Panc1 (cell line): ENCODE measurements around the gene HUS1B. TPM values are rescaled to one million over a fixed set of nuclear protein-coding genes. Genes with fewer than 3 reads are reported as not detected.

Source experiments
- ATAC-seq: fragments of 200-7000 bp; cut with Tn5 transposase; 2 replicates; pipeline ENCODE4 v1.9.1; 2020; ENCODE audit warnings: mild to moderate bottlenecking, moderate library complexity
- BruUV-seq: library from RNA; stranded (reverse); fragments of 400-500 nt; replicated peaks from 2 replicates; lab custom pipeline; 2021; lab: Mats Ljungman, UMichigan
- CTCF ChIA-PET: fragments of 300-600 bp; sonication (Branson Sonifier 250); formaldehyde crosslinking; loops from one replicate; lab custom pipeline; 2022; ENCODE audit warnings: antibody characterized with exemption; lab: Charles Lee
- POLR2A ChIA-PET: fragments of 300-600 bp; sonication (Branson Sonifier 250); formaldehyde crosslinking; loops from one replicate; lab custom pipeline; 2022; ENCODE audit warnings: antibody characterized with exemption; lab: Charles Lee
- DNase-seq: peaks from one replicate; pipeline ENCODE4 v3.0.0-alpha.2; 2010; ENCODE audit warnings: low read depth, low spot score
- H3K27ac ChIP-seq: 2 replicates; pipeline ENCODE4 v1.5.1; 2011; ENCODE audit warnings: mild to moderate bottlenecking, low read length, inconsistent platforms
- H3K27me3 ChIP-seq: fragments of 200-500 bp; sonication (Bioruptor generic); 2 replicates; pipeline ENCODE4 v1.6.0; 2014; ENCODE audit warnings: low read length, inconsistent platforms; ENCODE audit not compliant: control insufficient read depth, insufficient read depth
- H3K36me3 ChIP-seq: fragments of 200-500 bp; sonication (Bioruptor generic); 2 replicates; pipeline ENCODE4 v1.5.1; 2014; ENCODE audit warnings: inconsistent platforms, mild to moderate bottlenecking, low read length, moderate library complexity; ENCODE audit not compliant: control insufficient read depth, insufficient read depth
- H3K4me1 ChIP-seq: 2 replicates; pipeline ENCODE4 v1.5.1; 2011; ENCODE audit warnings: inconsistent platforms, mild to moderate bottlenecking, low read length, moderate library complexity; ENCODE audit not compliant: control insufficient read depth, insufficient read depth
- H3K4me3 ChIP-seq, 2 experiments: 2 replicates each; pipeline ENCODE4 v1.5.1; 2011 to 2012; ENCODE audit warnings: low read depth in 2 of 2, low read length in 2 of 2, mild to moderate bottlenecking in 2 of 2, inconsistent platforms in 1 of 2, moderate library complexity in 1 of 2
- H3K9me3 ChIP-seq: fragments of 200-500 bp; sonication (Bioruptor generic); 2 replicates; pipeline ENCODE4 v1.5.1; 2014; ENCODE audit warnings: low read depth, mild to moderate bottlenecking, inconsistent platforms, low read length, moderate library complexity; ENCODE audit not compliant: control insufficient read depth, insufficient read depth
- POLR2AphosphoS5 ChIP-seq: IDR thresholded peaks from 2 replicates; pipeline ENCODE4 v1.6.1; 2012; ENCODE audit warnings: mild to moderate bottlenecking, low read depth, low read length, moderate library complexity
- SIN3A ChIP-seq: IDR thresholded peaks from 2 replicates; pipeline ENCODE4 v1.6.1; 2012; ENCODE audit warnings: low read depth, mild to moderate bottlenecking, low read length, moderate library complexity, borderline replicate concordance; ENCODE audit not compliant: insufficient read depth
- TCF7L2 ChIP-seq: IDR thresholded peaks from 2 replicates; pipeline ENCODE4 v1.6.1; 2011; ENCODE audit warnings: mild to moderate bottlenecking, low read depth, low read length, inconsistent platforms
- in situ Hi-C: cut with HindIII; loops from 2 replicates; pipeline ENCODE4 v1.10.0; 2016; ENCODE audit warnings: low sequenced_read_pairs, low pct_unique_long_range_greater_than_20kb
- intact Hi-C: fragments of 100-400 bp; cut with micrococcal nuclease; formaldehyde crosslinking; loops from one replicate; pipeline ENCODE4 v1.10.0; 2022; ENCODE audit not compliant: unreplicated experiment
- total RNA-seq: library from RNA; stranded (reverse); gene quantifications from one replicate; pipeline ENCODE4 v1.2.1, GENCODE V29; 2021; ENCODE audit not compliant: unreplicated experiment
- TF ChIP-seq, protein P1 (sequence below): fragments of 450-650 bp; IDR thresholded peaks from 2 replicates; pipeline ENCODE4 v1.5.1; 2017; ENCODE audit warnings: mild to moderate bottlenecking
- TF ChIP-seq, protein P2 (sequence below), 2 experiments: IDR thresholded peaks; 2 replicates each; pipeline ENCODE4 v1.6.1; 2011 to 2012; ENCODE audit warnings: low read depth in 2 of 2, control low read depth in 1 of 2, low read length in 1 of 2, mild to moderate bottlenecking in 1 of 2, moderate library complexity in 1 of 2; ENCODE audit not compliant: insufficient read depth in 1 of 2

The HUS1B gene
- total RNA-seq, 1 experiment from 2014 or later, result 0.74 TPM

DNA sequence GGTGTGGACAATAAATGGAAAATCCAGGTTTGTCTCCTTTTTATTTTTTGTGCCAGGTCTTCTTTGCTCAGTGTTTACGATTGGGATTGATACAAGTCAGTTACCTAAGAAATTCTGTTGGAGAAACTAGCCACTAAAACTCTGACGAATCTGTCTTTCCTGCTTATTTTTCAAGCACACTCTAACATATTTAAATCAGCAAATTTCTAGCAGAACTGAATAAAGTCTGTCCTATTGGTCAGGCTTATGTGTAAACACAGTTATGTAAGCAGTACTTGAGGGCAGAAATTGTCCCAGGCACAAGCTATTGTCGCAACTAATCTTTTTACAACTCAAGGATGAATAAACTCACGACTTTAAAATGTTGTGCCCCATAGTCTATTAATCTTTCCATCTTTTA is 48.1 kb upstream of the HUS1B start:
- ChIA-PET CTCF (no interaction called here), POLR2A (no interaction called here)
- DNase-seq (no peak), ATAC-seq (no peak)
- Histone ChIP-seq H3K4me3 (no peak overlapping the region), H3K36me3 (no peaks in the 10 kb centered on the region), H3K9me3 (no peaks in the 10 kb centered on the region), H3K27ac (no peak overlapping the region), H3K4me1 (0 out of 2 replicates have a peak, but pooled peaks cover under 1% of the 10 kb centered on the region), H3K27me3 (peaks cover 3% of the 10 kb centered on the region)
- in situ Hi-C loops (no loop called here), intact Hi-C loops (no loop called here)
- TF ChIP-seq, protein P1, sequence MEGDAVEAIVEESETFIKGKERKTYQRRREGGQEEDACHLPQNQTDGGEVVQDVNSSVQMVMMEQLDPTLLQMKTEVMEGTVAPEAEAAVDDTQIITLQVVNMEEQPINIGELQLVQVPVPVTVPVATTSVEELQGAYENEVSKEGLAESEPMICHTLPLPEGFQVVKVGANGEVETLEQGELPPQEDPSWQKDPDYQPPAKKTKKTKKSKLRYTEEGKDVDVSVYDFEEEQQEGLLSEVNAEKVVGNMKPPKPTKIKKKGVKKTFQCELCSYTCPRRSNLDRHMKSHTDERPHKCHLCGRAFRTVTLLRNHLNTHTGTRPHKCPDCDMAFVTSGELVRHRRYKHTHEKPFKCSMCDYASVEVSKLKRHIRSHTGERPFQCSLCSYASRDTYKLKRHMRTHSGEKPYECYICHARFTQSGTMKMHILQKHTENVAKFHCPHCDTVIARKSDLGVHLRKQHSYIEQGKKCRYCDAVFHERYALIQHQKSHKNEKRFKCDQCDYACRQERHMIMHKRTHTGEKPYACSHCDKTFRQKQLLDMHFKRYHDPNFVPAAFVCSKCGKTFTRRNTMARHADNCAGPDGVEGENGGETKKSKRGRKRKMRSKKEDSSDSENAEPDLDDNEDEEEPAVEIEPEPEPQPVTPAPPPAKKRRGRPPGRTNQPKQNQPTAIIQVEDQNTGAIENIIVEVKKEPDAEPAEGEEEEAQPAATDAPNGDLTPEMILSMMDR, result no peak
- no peak for TF ChIP-seq POLR2AphosphoS5
- no peak for TF ChIP-seq TCF7L2
- no peak for TF ChIP-seq SIN3A
- TF ChIP-seq, protein P2, sequence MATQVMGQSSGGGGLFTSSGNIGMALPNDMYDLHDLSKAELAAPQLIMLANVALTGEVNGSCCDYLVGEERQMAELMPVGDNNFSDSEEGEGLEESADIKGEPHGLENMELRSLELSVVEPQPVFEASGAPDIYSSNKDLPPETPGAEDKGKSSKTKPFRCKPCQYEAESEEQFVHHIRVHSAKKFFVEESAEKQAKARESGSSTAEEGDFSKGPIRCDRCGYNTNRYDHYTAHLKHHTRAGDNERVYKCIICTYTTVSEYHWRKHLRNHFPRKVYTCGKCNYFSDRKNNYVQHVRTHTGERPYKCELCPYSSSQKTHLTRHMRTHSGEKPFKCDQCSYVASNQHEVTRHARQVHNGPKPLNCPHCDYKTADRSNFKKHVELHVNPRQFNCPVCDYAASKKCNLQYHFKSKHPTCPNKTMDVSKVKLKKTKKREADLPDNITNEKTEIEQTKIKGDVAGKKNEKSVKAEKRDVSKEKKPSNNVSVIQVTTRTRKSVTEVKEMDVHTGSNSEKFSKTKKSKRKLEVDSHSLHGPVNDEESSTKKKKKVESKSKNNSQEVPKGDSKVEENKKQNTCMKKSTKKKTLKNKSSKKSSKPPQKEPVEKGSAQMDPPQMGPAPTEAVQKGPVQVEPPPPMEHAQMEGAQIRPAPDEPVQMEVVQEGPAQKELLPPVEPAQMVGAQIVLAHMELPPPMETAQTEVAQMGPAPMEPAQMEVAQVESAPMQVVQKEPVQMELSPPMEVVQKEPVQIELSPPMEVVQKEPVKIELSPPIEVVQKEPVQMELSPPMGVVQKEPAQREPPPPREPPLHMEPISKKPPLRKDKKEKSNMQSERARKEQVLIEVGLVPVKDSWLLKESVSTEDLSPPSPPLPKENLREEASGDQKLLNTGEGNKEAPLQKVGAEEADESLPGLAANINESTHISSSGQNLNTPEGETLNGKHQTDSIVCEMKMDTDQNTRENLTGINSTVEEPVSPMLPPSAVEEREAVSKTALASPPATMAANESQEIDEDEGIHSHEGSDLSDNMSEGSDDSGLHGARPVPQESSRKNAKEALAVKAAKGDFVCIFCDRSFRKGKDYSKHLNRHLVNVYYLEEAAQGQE (IDR thresholded peaks at IDR 0.05; ENCODE audit: insufficient read depth in 1 of 2, low read depth in 2 of 2, low read length in 1 of 2), result no peak
- BruUV-seq, result no TSS peak

DNA sequence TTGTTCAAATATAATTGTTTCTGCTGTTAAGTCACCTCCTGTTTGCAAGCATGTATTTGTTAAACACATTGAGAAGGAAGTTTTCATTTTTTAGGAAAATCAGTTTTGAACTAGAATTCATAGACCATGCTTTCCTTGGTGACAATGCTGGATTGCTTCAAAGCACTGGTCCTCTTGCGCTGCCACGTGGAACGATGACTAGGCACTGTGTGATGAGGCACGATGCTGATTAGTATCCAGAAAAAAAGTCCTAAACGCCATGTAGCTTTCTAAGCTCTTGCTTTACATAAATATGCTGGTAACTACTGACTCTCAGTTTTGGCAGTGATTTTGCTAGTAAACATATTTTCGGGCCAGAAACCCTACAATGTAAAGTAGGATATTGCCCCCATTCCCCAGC is 47.1 kb upstream of the HUS1B start:
- H3K4me1 ChIP-seq, result no peaks in the 10 kb centered on the region
- no peak overlapping the region for H3K27ac ChIP-seq
- intact Hi-C loops, result no loop called here
- no TSS peak for BruUV-seq
- DNase-seq, result no peak
- TF ChIP-seq POLR2AphosphoS5 (no peak), TCF7L2 (no peak), SIN3A (no peak)
- TF ChIP-seq, protein P1, result no peak
- TF ChIP-seq, protein P2 (IDR thresholded peaks at IDR 0.05; ENCODE audit: insufficient read depth in 1 of 2, low read depth in 2 of 2, low read length in 1 of 2), result no peak
- no peak overlapping the region for H3K4me3 ChIP-seq
- CTCF ChIA-PET, result no interaction called here
- in situ Hi-C loops, result no loop called here
- peaks cover under 1% of the 10 kb centered on the region for H3K27me3 ChIP-seq
- POLR2A ChIA-PET, result no interaction called here
- no peak for ATAC-seq
- H3K9me3 ChIP-seq, result no peaks in the 10 kb centered on the region
- H3K36me3 ChIP-seq, result no peaks in the 10 kb centered on the region
